ENCODE measurements around the gene VPS37C.

Gene VPS37C

DNA sequence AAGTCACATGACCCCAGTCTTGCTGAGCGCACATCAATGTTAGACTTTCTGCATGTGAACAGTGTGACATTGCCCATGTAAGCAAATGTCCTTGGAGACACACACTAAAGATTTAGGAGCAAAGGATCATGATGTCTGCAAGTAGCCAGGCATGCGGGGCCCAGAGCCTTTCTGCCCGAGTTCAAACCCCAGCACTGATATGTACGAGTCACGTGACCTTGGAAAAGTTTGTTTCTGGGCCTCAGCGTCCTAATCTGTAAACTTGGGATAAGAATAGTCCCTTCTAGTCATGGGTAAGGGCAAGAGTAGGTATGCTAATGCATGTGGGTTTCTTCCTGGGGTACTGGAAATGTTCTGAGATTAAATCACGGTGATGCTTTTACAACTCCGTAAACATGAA lies 25.3 kb upstream of the VPS37C start:
- TF ChIP-seq, protein P1, sequence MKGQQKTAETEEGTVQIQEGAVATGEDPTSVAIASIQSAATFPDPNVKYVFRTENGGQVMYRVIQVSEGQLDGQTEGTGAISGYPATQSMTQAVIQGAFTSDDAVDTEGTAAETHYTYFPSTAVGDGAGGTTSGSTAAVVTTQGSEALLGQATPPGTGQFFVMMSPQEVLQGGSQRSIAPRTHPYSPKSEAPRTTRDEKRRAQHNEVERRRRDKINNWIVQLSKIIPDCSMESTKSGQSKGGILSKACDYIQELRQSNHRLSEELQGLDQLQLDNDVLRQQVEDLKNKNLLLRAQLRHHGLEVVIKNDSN (IDR thresholded peaks at IDR 0.05) = 0 out of 2 replicates have a peak, but pooled peaks have one; percentile 15
- TF ChIP-seq, protein P2, sequence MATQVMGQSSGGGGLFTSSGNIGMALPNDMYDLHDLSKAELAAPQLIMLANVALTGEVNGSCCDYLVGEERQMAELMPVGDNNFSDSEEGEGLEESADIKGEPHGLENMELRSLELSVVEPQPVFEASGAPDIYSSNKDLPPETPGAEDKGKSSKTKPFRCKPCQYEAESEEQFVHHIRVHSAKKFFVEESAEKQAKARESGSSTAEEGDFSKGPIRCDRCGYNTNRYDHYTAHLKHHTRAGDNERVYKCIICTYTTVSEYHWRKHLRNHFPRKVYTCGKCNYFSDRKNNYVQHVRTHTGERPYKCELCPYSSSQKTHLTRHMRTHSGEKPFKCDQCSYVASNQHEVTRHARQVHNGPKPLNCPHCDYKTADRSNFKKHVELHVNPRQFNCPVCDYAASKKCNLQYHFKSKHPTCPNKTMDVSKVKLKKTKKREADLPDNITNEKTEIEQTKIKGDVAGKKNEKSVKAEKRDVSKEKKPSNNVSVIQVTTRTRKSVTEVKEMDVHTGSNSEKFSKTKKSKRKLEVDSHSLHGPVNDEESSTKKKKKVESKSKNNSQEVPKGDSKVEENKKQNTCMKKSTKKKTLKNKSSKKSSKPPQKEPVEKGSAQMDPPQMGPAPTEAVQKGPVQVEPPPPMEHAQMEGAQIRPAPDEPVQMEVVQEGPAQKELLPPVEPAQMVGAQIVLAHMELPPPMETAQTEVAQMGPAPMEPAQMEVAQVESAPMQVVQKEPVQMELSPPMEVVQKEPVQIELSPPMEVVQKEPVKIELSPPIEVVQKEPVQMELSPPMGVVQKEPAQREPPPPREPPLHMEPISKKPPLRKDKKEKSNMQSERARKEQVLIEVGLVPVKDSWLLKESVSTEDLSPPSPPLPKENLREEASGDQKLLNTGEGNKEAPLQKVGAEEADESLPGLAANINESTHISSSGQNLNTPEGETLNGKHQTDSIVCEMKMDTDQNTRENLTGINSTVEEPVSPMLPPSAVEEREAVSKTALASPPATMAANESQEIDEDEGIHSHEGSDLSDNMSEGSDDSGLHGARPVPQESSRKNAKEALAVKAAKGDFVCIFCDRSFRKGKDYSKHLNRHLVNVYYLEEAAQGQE (IDR thresholded peaks at IDR 0.05; ENCODE audit: low read depth) = no peak
- no peak for TF ChIP-seq CREB1 (IDR thresholded peaks at IDR 0.05; ENCODE audit: low read depth)

DNA sequence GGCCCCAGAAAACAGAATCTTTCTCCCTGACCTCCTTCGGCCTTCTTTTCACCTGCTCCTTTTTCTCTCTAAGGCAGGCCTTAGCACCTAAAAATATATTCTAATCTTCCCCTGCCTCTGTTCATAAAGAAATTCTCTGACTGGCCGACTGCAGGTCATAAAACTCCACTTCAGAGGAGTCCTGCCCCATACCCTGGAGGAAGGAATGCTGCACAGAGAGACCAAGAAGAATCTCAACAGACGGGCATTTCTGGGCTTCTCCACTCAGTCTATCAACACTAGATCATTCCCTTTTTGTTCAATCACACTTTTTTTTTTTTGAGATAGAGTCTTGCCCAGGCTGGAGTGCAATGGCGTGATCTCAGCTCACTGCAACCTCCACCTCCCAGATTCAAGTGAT lies 22.4 kb upstream of the VPS37C start:
- TF ChIP-seq TAF1 (IDR thresholded peaks at IDR 0.05; ENCODE audit: low read depth) (no peak), EP300 (IDR thresholded peaks at IDR 0.05; ENCODE audit: borderline replicate concordance) (no peak), EGR1 (IDR thresholded peaks at IDR 0.05) (no peak), RAD21 (IDR thresholded peaks at IDR 0.05; ENCODE audit: low read depth) (no peak), NFIC (IDR thresholded peaks at IDR 0.05) (no peak), YY1 (IDR thresholded peaks at IDR 0.05; ENCODE audit: low read depth) (no peak), CEBPB (IDR thresholded peaks at IDR 0.05) (no peak), FOXM1 (IDR thresholded peaks at IDR 0.05; ENCODE audit: borderline replicate concordance, low read depth) (no peak), TEAD4 (IDR thresholded peaks at IDR 0.05) (no peak), CREB1 (IDR thresholded peaks at IDR 0.05; ENCODE audit: low read depth) (no peak), ZBTB7A (IDR thresholded peaks at IDR 0.05; ENCODE audit: low read depth) (no peak)
- TF ChIP-seq, protein P2 (IDR thresholded peaks at IDR 0.05; ENCODE audit: low read depth) = no peak
- TF ChIP-seq, protein P3, sequence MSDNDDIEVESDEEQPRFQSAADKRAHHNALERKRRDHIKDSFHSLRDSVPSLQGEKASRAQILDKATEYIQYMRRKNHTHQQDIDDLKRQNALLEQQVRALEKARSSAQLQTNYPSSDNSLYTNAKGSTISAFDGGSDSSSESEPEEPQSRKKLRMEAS (IDR thresholded peaks at IDR 0.05) = no peak

DNA sequence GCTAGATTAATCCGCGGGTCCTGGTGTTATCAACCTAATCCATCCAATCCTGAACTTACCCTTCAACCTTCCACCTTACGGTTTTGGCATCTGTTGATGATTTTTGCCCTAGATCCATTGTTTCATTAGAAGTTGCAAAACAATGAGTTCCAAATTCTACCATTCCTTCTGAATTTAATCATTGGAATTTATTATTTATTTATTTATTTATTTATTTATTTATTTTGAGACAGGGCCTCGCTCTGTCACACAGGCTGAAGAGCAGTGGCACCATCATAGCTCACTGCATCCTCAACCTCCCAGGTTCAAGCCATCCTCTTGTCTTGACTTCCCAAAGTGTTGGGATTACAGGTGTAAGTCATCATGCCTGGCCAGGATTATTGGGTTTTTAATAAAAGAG lies 20.3 kb upstream of the VPS37C start:
- TF ChIP-seq EP300 (IDR thresholded peaks at IDR 0.05; ENCODE audit: borderline replicate concordance) = no peak
- no peak for TF ChIP-seq TEAD4 (IDR thresholded peaks at IDR 0.05)
- no peak for TF ChIP-seq EGR1 (IDR thresholded peaks at IDR 0.05)
- TF ChIP-seq, protein P2 (IDR thresholded peaks at IDR 0.05; ENCODE audit: low read depth) = no peak
- no peak for TF ChIP-seq CREB1 (IDR thresholded peaks at IDR 0.05; ENCODE audit: low read depth)
- no peak for TF ChIP-seq CEBPB (IDR thresholded peaks at IDR 0.05)
- no peak for TF ChIP-seq TCF12 (IDR thresholded peaks at IDR 0.05; ENCODE audit: low read depth)
- TF ChIP-seq, protein P1 (IDR thresholded peaks at IDR 0.05) = no peak
- TF ChIP-seq ZBTB7A (IDR thresholded peaks at IDR 0.05; ENCODE audit: low read depth) = no peak
- TF ChIP-seq NFIC (IDR thresholded peaks at IDR 0.05) = no peak
- no peak for TF ChIP-seq YY1 (IDR thresholded peaks at IDR 0.05; ENCODE audit: low read depth)
- TF ChIP-seq, protein P3 (IDR thresholded peaks at IDR 0.05) = no peak
- no peak for TF ChIP-seq RAD21 (IDR thresholded peaks at IDR 0.05; ENCODE audit: low read depth)
- no peak for TF ChIP-seq TAF1 (IDR thresholded peaks at IDR 0.05; ENCODE audit: low read depth)
- no peak for TF ChIP-seq FOXM1 (IDR thresholded peaks at IDR 0.05; ENCODE audit: borderline replicate concordance, low read depth)

DNA sequence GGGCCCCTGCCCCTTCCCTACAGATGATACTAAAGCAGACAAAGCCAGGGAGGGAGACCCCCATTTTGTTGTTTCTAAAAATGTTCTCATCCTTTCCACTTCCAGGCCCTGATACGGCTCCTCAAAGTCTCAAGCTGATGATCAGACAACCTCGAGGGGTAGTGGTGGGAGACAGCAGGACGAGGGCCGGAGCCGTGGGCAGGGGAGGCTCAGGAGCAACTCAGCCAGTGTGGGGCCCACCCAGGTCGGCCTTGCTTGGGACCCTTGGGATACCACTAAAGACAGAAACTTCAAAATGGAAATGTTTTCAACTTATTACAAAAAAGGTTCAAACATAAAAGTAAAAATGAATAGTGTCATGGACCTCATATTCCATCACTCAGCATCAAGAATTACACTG lies 15.2 kb upstream of the VPS37C start:
- TF ChIP-seq RAD21 (IDR thresholded peaks at IDR 0.05; ENCODE audit: low read depth) (no peak), TAF1 (IDR thresholded peaks at IDR 0.05; ENCODE audit: low read depth) (no peak), ZBTB7A (IDR thresholded peaks at IDR 0.05; ENCODE audit: low read depth) (no peak), CEBPB (IDR thresholded peaks at IDR 0.05) (no peak), TCF12 (IDR thresholded peaks at IDR 0.05; ENCODE audit: low read depth) (no peak), EP300 (IDR thresholded peaks at IDR 0.05; ENCODE audit: borderline replicate concordance) (no peak), FOXM1 (IDR thresholded peaks at IDR 0.05; ENCODE audit: borderline replicate concordance, low read depth) (no peak), YY1 (IDR thresholded peaks at IDR 0.05; ENCODE audit: low read depth) (no peak), TEAD4 (IDR thresholded peaks at IDR 0.05) (no peak), NFIC (IDR thresholded peaks at IDR 0.05) (no peak), EGR1 (IDR thresholded peaks at IDR 0.05) (no peak)
- TF ChIP-seq, protein P2 (IDR thresholded peaks at IDR 0.05; ENCODE audit: low read depth) = no peak
- TF ChIP-seq, protein P3 (IDR thresholded peaks at IDR 0.05) = no peak
